ACHN (cell line): ENCODE results near the gene PDILT.

Experiments
- DNase-seq: peaks from one replicate; pipeline ENCODE4 v3.0.0-alpha.2; 2015
- in situ Hi-C: cut with HindIII; loops from 2 replicates; pipeline ENCODE4 v1.10.0; 2017; ENCODE audit warnings: low sequenced_read_pairs, low pct_ligation_motif_present, low pct_unique_long_range_greater_than_20kb

The PDILT gene

DNA sequence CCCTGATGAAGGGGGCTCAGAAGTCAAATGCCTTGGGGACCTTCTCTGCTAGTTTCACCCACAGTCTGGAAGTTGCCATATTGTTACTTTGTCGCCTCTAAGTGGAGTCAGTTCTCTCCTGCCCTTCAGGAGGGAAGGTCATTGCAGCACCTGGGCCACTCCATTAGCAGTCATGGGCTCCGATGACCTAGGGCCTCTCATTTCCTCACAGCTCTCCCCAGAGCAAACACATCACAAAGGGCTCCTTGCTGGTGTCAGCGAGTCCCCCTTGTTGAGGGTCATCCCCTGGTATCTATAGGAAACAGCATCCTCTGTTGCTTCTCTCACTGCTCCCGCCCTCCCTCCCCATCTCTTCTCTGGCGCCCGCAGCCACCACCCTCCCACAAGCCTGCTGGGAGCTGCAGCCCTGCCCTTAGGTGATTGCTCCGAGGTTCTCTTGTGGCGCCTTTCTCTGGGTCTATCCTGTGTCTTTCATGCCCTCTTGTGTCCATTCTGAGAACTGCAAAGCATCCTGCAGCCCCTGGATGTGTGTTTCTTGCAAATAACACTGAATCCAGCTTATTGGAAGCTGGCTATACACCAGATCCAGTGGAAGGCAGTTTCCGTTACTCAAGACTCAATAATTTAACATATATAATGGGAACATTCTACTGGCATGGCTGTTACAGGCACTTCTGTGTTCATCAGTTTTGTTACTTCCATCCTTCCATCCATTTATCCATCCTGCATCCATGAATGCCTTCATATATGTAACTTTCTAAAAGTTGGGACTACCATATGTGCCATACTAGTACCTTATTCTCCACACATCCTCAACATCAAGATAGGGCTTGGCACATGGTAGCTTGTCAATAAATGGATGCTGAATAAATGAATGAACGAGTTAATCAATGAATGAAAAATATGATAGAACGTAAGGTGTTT lies 21.2 kb downstream of the PDILT start:
- peak; percentile 75 for DNase-seq
- in situ Hi-C loops: no loop called here

DNA sequence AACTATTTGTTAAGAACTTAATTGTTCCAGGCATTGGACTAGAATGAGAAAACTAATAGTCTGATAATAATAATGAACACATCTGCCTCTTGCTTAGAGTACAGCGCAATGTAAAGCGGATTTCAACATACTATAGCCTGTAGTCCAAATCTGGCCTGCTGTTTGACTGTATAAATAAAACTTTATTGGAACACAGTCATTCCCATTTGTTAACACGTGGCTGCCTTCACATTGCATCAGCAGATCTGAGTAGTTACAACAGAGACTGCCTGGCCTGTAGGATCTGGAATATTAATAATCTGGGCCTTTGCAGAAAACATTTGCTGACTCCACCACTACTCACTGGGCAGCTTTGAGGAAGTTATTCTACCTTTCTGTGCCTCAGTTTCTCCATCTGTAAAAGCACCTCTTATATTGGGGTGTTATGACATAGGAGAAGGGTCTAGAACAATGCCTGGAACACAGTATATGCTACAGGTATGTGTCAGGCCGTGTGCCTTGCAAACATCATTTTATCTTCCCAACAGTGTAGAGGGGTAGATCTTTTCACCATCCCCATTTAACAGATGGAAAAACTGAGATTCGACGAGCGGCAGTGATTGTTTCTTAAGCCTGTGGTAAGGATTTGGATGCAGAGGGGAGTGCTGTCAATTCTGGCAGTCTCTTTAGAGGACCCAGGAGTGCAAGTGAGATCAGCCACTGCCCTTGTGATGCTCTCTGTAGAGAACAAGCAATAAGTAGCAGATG lies 22.2 kb downstream of the PDILT start:
- DNase-seq: no peak
- in situ Hi-C loops: no loop called here

- in situ Hi-C loops: no loop called here
- DNase-seq: no peak
These were observed 23.8 kb downstream of the PDILT start for GRCh38 chr16:20380782-20381181.

DNA sequence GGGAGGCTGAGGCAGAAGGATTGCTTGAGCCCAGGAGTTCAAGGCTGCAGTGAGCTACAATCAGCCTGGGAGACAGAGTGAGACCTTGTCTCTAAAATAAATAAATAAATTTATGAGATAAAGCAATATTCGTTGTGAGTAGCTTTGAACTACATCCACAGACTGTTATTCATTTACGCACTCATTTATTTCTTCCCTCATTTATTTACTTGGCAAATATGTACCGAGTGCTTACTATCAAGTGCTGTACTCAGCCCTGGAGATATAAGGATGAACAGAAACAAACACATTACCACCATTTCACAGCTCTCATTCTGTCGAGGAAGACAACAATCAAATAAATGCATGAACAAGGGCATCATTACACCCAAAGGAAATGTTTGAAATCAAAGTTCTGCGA lies 27.4 kb downstream of the PDILT start:
- in situ Hi-C loops: no loop called here
- no peak for DNase-seq

GRCh38 chr16:20372701-20373100 lies 31.8 kb downstream of the PDILT start:
- in situ Hi-C loops: no loop called here
- no peak for DNase-seq

GRCh38 chr16:20369452-20370054 lies 35.0 kb downstream of the PDILT start:
- in situ Hi-C loops: no loop called here
- DNase-seq: no peak

DNA sequence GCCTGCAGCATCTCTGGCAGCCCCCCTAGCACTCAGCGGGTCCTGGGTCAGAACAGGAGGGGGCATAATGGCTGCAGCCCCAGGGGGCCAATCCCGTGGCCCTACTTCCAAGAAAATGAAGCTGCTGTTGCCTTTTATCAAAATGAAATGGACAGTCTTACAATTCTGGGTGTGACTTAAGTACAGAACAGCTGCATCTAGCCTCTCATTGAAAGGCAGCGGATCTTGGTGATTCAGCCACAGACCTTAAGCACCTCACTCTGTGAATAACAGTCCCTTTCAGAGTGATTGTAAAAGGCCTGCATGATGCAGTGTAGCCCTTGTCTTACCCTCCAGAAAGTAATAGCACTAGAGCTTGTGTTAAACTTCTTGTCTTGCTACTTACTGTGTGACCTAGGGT lies 40.5 kb downstream of the PDILT start:
- in situ Hi-C loops: no loop called here
- no peak for DNase-seq

- in situ Hi-C loops: no loop called here
- no peak for DNase-seq
These were observed 41.3 kb downstream of the PDILT start for GRCh38 chr16:20363191-20363590.

DNA sequence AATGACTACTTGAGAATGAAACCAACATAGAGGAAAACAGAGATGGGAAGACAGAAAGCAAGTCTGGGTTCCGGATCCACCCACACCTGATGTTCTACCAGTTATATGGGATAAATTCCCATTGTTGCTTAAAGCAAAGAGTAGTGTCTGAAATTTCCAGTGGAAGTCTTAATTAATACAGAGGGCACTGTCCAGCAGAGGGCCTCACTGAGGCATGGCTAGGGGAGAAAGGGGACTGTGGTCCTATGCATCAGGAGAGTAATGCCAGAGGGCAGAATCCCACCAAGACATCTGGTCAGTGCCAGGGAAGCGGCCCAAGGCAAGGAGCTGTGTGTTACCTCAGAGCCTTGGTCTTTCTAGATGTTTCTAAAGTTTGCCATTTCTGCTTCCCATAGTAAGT lies 44.5 kb downstream of the PDILT start:
- in situ Hi-C loops: no loop called here
- peak; percentile 41 for DNase-seq

DNA sequence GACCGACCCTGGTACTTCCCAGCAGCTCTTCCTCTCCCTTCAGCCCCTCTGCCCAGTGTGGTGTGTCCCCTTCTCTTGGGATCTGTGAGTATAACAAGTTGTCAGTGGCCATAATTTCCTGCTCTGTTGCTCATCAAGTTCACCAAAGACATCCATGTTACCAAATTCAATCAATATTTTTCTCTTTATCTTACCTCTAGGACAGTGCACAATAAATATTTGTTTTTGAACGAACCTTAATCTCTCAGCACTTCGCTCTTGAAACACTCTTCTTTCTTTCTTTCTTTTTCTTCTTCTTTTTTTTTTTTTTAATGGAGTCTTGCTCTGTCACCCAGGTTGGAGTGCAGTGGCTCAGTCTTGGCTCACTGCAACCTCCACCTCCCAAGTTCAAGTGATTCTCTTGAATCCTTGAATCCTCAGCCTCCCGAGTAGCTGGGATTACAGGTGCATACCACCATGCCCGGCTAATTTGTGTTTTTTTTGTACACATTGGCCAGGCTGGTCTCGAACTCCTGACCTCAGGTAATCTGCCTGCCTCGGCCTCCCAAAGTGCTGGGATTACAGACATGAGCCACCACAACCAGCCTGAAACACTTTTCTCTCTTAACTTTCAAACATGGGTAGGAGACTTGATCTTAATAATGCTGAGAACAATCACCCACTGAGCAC lies 49.3 kb downstream of the PDILT start:
- in situ Hi-C loops: no loop called here
- DNase-seq: no peak

DNA sequence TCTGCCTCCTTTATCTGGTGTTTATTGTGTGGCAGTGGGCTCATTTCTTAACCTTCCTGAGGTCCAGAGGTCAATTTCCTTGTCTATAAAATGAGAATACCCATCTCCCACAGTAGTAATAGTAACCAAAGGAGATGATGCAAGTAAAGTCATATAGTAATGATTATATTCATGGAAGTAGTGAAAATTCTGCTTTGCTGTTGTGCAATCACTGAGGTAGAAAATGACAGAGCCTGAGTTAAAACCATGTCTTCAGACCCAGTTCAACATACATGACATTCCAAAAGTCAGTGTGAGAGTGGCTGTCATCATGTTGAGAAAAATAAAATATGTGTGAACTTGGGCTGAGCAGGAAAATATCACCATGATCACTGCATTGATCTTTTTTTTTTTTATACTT lies 51.2 kb downstream of the PDILT start:
- in situ Hi-C loops: no loop called here
- DNase-seq: no peak

- in situ Hi-C loops: no loop called here
- DNase-seq: no peak
These were observed 51.9 kb downstream of the PDILT start, which contains the start of gene UMOD for GRCh38 chr16:20352615-20353014. TSS of gene UMOD (minus strand) at chr16:20352715. CDS start at chr16:20350737, 1,978 bp downstream.

- in situ Hi-C loops: no loop called here
- DNase-seq: no peak
These were observed 54.9 kb downstream of the PDILT start for GRCh38 chr16:20349615-20350014.

DNA sequence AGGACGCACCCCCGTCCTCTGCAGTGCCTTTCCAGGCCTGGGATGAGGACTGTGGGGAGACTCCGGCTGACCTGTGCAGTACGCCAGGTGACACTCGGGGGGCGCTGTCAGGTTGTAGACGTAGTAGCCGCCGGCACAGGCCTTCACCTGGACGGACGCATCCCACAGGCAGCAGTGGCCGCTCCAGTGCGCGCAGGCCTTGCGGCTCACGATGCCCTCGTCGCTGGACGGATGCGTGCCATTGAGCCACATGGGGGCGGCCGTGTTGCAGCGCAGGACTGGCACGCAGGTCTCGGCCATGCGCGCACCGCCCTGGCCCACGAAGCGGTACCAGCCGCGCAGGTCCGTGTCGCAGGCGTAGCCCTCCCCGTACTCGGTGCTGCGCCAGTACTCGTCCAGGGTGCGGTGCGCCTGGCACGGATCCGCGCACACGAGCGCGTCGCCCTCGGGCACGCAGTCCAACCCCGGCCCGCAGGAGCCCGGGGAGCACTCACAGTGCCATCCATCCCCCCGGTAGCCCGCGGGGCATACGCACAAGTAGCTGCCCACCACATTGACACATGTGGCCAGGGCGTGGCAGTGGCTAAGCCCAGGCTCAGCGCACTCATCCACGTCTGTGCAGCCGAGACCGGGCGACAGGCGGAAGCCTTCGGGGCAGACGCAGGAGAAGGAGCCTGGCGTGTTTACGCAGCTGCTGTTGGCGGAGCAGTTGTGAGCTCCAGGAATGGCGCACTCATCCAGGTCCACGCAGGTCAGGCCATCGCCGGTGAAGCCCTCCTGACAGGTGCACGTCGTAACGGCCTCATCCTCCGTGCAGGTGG lies 56.0 kb downstream of the PDILT start:
- in situ Hi-C loops: no loop called here
- DNase-seq: no peak

GRCh38 chr16:20347666-20348364 lies 56.7 kb downstream of the PDILT start:
- in situ Hi-C loops: no loop called here
- DNase-seq: no peak

DNA sequence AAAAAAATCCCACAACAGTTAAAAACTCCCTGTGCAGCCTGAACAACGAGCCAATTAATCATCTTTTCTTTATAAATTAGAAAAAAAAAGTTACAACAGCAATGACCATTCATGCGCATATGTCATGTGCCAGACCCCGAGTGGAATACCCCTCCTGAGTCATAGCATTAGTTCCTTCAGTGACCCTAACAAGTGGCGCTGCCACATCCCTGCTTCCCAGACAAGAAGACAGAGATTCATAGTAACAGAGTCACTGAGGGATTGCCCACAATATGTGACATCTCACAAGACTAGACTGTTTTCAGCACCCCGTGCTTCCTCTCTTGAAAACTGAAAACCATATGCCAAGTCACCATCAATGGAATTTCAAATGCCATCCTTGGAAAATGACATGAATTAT lies 59.9 kb downstream of the PDILT start:
- in situ Hi-C loops: no loop called here
- DNase-seq: no peak

DNA sequence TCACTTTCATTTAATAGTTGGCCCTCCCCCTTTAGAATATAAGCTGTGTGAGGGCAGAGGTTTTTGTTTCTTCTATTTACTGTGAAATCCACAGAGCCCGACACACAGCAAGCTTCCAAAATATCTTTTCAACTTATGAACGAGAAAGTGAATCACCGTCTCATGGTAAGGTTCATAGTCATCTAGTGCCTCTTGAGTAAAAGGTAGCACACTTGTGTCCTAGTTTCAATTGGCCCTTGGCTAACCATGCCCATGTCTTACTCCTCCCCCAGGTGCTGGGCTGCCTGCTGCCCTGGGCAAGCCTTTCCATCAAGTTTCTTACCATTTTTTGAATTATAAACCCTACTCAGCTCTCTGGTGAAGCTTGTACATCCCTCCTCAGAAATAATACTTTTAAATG lies 64.8 kb downstream of the PDILT start:
- in situ Hi-C loops: no loop called here
- no peak for DNase-seq

- no peak for DNase-seq
- in situ Hi-C loops: no loop called here
These were observed 67.6 kb downstream of the PDILT start for GRCh38 chr16:20336955-20337354.
